HG03045 (cell line): ENCODE results near the gene COX5A.
A peak's percentile ranks its signal among the peaks of the same experiment; 100 is the strongest.

ENCODE experiments used
- ATAC-seq: cut with Tn5 transposase; IDR thresholded peaks from one replicate; pipeline ENCODE4 v1.9.1; 2021; ENCODE audit warnings: mild to moderate bottlenecking, moderate library complexity; ENCODE audit not compliant: unreplicated experiment

Gene COX5A

GRCh38 chr15:74873036-74873755 lies 64.7 kb downstream of the COX5A start, which contains the start of gene SCAMP2:
TSS of gene SCAMP2 (minus strand) at chr15:74873365. CDS start at chr15:74873255, 110 bp downstream.
- ATAC-seq, result peak; percentile 82

- no peak for ATAC-seq
Observed at GRCh38 chr15:74872702-74873035, 65.2 kb downstream of the COX5A start.

GRCh38 chr15:74870436-74871215 lies 67.2 kb downstream of the COX5A start:
- no peak for ATAC-seq
